ENCODE results near the gene ROBO2. TPM values are rescaled to one million over a fixed set of nuclear protein-coding genes. Genes with fewer than 3 reads are reported as not detected.

Gene ROBO2
- total RNA-seq, 1 donor from 2014 or later: 3.9 TPM

DNA sequence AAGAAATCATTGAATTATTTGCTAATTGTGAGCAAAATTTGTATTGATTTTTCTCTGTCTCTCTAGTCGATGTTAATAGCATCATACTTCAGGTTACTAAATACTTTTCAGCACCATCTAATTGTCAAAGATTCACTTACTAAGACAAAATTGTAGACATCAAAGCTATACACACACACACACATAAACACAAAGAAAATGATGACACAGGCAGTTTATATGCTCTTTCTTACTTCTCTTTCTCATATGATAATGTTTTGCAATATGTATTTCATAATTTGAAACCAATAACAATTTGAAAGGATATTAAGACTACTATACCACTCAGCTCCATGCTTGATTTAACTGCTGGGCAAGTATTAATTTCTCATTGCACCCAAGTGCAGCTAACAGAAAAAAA, 406.2 kb downstream of the ROBO2 start:
- no peak for DNase-seq (ENCODE audit: low read depth)
- no peaks in the 10 kb centered on the region for H3K27me3 ChIP-seq (ENCODE audit: control insufficient read depth, insufficient read depth, low read length)
- no peaks in the 10 kb centered on the region for H3K36me3 ChIP-seq (ENCODE audit: control insufficient read depth, insufficient read depth, low read length)
- TF ChIP-seq CTCF (IDR thresholded peaks at IDR 0.05; ENCODE audit: insufficient read depth, low read length, poor library complexity, severe bottlenecking): no peak
- H3K4me3 ChIP-seq (ENCODE audit: low read depth, low read length): no peak overlapping the region

GRCh38 chr3:77446761-77447160, 406.9 kb downstream of the ROBO2 start:
- Histone ChIP-seq H3K36me3 (ENCODE audit: control insufficient read depth, insufficient read depth, low read length) (no peaks in the 10 kb centered on the region), H3K4me3 (ENCODE audit: low read depth, low read length) (no peak overlapping the region), H3K27me3 (ENCODE audit: control insufficient read depth, insufficient read depth, low read length) (no peaks in the 10 kb centered on the region)
- TF ChIP-seq CTCF (IDR thresholded peaks at IDR 0.05; ENCODE audit: insufficient read depth, low read length, poor library complexity, severe bottlenecking): no peak
- no peak for DNase-seq (ENCODE audit: low read depth)

DNA sequence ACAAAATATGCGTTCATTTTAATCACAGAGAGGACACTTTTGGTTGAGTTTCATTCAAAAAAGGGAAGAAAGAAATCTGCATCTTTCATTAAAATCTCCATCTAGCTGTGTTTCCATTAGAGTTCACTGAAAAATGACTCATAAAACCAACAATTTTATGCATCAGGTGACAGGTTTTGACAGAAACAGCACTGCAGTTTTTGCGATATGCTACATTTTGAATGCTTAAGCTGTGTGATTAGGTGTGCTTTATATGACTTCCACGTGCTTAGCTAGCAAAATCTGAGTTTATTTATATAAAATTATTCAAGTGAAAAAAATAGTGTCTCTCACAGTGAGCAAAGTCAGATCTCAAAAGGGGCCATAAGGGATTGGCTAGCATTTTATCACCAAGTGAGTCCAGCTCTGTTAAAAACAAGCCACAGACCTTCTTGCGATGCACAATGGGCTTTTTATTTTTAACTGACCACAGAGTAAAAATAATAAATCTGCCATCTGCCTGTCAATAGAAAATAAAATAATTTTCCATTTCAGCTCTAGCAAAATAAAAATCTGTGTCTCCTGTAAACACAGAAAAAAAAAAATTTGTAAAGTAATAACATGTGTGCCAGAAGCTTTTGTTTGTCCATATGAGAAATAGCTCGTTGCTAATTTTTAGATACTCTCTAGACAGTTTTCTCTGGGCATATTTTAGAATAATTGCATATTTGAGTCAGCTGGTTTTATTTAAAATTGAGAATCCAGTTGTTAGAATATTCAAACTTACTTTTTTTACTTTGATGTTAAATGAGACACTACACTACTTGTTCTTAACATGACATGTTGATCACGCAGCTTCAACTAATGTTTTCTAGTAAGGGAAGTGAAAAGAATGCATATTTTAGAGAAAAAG, 409.8 kb downstream of the ROBO2 start:
- Histone ChIP-seq H3K36me3 (ENCODE audit: control insufficient read depth, insufficient read depth, low read length) (no peaks in the 10 kb centered on the region), H3K27me3 (ENCODE audit: control insufficient read depth, insufficient read depth, low read length) (no peaks in the 10 kb centered on the region), H3K4me3 (ENCODE audit: low read depth, low read length) (no peak overlapping the region)
- TF ChIP-seq CTCF (IDR thresholded peaks at IDR 0.05; ENCODE audit: insufficient read depth, low read length, poor library complexity, severe bottlenecking): no peak
- no peak for DNase-seq (ENCODE audit: low read depth)

- no peak for TF ChIP-seq CTCF (IDR thresholded peaks at IDR 0.05; ENCODE audit: insufficient read depth, low read length, poor library complexity, severe bottlenecking)
- H3K27me3 ChIP-seq (ENCODE audit: control insufficient read depth, insufficient read depth, low read length): no peaks in the 10 kb centered on the region
- no peak overlapping the region for H3K4me3 ChIP-seq (ENCODE audit: low read depth, low read length)
- no peaks in the 10 kb centered on the region for H3K36me3 ChIP-seq (ENCODE audit: control insufficient read depth, insufficient read depth, low read length)
- DNase-seq (ENCODE audit: low read depth): no peak
Measured at GRCh38 chr3:77456431-77456830, 416.5 kb downstream of the ROBO2 start.

DNA sequence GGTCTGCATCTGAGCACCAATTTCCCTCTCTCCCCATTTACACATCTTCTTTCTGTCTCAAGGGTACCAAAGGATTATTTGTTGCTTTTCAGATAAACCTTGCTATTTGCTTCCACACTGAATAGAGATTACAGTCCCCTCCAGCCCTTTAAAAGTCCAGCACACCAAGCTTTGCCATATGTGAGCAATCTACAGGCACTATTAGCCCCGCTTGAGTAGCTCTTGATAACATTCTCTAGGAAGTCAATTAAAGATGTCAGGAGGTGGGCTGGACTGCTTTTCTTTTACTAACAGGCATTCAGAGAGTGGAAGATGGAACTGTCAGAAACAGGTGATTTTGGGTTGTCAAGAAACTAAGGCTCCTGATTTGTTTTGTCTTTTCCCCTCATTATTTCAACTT, 417.0 kb downstream of the ROBO2 start:
- no peak for TF ChIP-seq CTCF (IDR thresholded peaks at IDR 0.05; ENCODE audit: insufficient read depth, low read length, poor library complexity, severe bottlenecking)
- no peak overlapping the region for H3K4me3 ChIP-seq (ENCODE audit: low read depth, low read length)
- no peaks in the 10 kb centered on the region for H3K27me3 ChIP-seq (ENCODE audit: control insufficient read depth, insufficient read depth, low read length)
- no peak for DNase-seq (ENCODE audit: low read depth)
- no peaks in the 10 kb centered on the region for H3K36me3 ChIP-seq (ENCODE audit: control insufficient read depth, insufficient read depth, low read length)

DNA sequence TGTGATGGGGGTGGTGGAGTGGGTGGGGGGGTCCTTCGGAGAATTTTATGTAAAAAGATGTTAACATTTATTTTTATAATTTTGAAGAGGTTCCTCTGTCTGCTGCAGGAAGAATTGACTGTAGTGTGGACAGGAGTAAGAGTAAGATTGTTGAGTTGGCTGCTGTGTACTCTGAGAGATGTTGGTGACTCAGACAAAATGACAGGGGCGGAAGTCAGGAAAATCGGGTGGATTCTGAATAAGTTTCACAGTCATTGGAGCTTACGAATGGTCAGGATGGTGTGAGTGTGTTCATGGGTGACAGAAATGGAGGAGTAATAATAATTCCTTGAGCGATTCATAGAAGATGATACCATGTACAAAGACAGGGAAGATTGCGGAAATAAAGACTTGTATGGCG, 420.0 kb downstream of the ROBO2 start:
- no peak overlapping the region for H3K4me3 ChIP-seq (ENCODE audit: low read depth, low read length)
- no peaks in the 10 kb centered on the region for H3K27me3 ChIP-seq (ENCODE audit: control insufficient read depth, insufficient read depth, low read length)
- no peaks in the 10 kb centered on the region for H3K36me3 ChIP-seq (ENCODE audit: control insufficient read depth, insufficient read depth, low read length)
- no peak for TF ChIP-seq CTCF (IDR thresholded peaks at IDR 0.05; ENCODE audit: insufficient read depth, low read length, poor library complexity, severe bottlenecking)
- DNase-seq (ENCODE audit: low read depth): no peak
